Measurements from ENCODE around the gene MAP7D1. TPM values are rescaled to one million over a fixed set of nuclear protein-coding genes. Genes with fewer than 3 reads are reported as not detected.
"Not testable (repeated sequence)": the region's sequence is repeated elsewhere in the genome, so short reads cannot be mapped to it uniquely, and the experiment has no call there.

MAP7D1 gene
- total and polyA plus RNA-seq, 4 experiments from 2014 or later = 4.1 to 222 (median 145) TPM

DNA sequence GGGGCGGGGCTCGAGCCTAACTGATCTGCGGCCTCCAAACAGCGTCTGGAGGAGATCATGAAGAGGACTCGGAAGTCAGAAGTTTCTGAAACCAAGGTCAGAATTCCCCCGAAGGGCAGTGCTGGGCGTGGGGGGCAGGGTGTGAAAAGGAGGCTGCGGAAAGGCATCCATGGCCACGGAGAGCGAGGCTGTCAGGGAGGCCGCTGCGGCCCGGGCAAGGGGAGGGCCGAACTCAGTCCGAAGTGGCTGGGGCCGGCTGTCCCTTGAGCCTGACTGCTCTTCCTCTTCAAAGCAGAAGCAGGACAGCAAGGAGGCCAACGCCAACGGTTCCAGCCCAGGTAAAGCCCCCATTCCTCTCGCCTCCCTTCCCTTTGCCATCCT, 23.2 kb downstream of the MAP7D1 start:
- POLR2A ChIA-PET (ENCODE audit: partially characterized antibody) = interaction anchor here (0.7 to 2.1 kb wide), 5 partner anchors 9 to 37 kb away, joined by 3 to 8 read pairs (median 3); partner anchors contain the start of gene TRAPPC3

DNA sequence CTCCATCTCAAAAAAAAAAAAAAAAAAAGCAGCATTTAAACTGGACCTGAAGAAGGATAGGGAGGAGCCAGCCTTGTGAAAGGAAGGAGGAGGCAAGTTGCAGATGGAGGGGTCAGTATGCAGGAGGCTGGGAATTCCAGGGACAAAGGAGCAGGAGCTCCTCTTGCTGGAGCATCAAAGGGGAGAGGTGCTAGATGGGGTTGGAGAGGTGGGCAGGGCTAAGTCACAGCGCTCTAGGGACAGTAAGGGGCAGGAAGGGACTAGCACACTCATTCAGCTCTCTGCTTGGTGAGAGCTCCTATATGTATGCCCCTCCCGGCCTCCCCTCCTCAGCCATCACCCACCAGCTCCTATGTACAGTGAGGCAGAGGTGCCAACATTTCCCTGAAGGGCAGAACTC, 26.8 kb downstream of the MAP7D1 start:
- ChIA-PET CTCF (ENCODE audit: partially characterized antibody) (interaction anchor here (1.3 to 11.5 kb wide), 4 partner anchors 17 to 103 kb away, joined by 5 to 348 read pairs (median 12); partner anchors contain the start of genes MAP7D1 and TRAPPC3), POLR2A (ENCODE audit: partially characterized antibody) (interaction anchor here (0.5 to 9.2 kb wide), 7 partner anchors 11 to 42 kb away, joined by 4 to 244 read pairs (median 9); partner anchors contain the start of genes MAP7D1, THRAP3 and TRAPPC3)
- no peak for DNase-seq
- Mint-ChIP-seq H3K27me3 (no peaks in the 10 kb centered on the region), H3K4me3 (no peak overlapping the region), H3K36me3 (peaks cover 13 to 23% of the 10 kb centered on the region in 2 donors), H3K4me1 (peaks cover 4 to 6% (median 5%) of the 10 kb centered on the region in 4 donors), H3K9me3 (peaks cover 0 to 1% (median 0%) of the 10 kb centered on the region in 8 donors), H3K27ac (peak overlapping the region in 5 of 7 donors; percentile 32 to 86 (median 72))
- Histone ChIP-seq H3K36me3 (ENCODE audit: insufficient read depth, low read length) (peaks cover 28% of the 10 kb centered on the region), H3K4me1 (ENCODE audit: insufficient read depth, low read length) (peaks cover under 1% of the 10 kb centered on the region), H3K4me3 (ENCODE audit: low read length in 2 of 2) (no peak overlapping the region), H3K27me3 (ENCODE audit: insufficient read depth, low read length) (no peaks in the 10 kb centered on the region), H3K27ac (ENCODE audit: low read depth, low read length) (no peak overlapping the region), H3K9me3 (ENCODE audit: control insufficient read depth in 1 of 2, low read length in 2 of 2) (no peaks in the 10 kb centered on the region)
- intact Hi-C loops (cut with micrococcal nuclease) = no loop called here

More for the DNA sequence above, 23.2 kb downstream of the MAP7D1 start:
- peaks cover 0 to 4% (median 2%) of the 10 kb centered on the region in 4 donors for H3K4me1 Mint-ChIP-seq
- H3K36me3 Mint-ChIP-seq = peaks cover 16 to 44% of the 10 kb centered on the region in 2 donors
- no peak for DNase-seq
- H3K9me3 ChIP-seq (ENCODE audit: control insufficient read depth in 1 of 2, low read length in 2 of 2) = no peaks in the 10 kb centered on the region
- H3K36me3 ChIP-seq (ENCODE audit: insufficient read depth, low read length) = peaks cover 58% of the 10 kb centered on the region
- H3K27me3 ChIP-seq (ENCODE audit: insufficient read depth, low read length) = no peaks in the 10 kb centered on the region
- no peak overlapping the region for H3K4me3 Mint-ChIP-seq
- H3K4me3 ChIP-seq (ENCODE audit: low read length in 2 of 2) = no peak overlapping the region
- H3K9me3 Mint-ChIP-seq = peaks cover 0 to 1% (median 0%) of the 10 kb centered on the region in 8 donors
- intact Hi-C loops (cut with micrococcal nuclease) = no loop called here
- no peaks in the 10 kb centered on the region for H3K4me1 ChIP-seq (ENCODE audit: insufficient read depth, low read length)
- CTCF ChIA-PET (ENCODE audit: partially characterized antibody) = interaction anchor here (1.3 kb wide), 1 partner anchor 8 kb away, joined by 3 read pairs; no protein-coding TSS in a partner anchor
- H3K27ac ChIP-seq (ENCODE audit: low read depth, low read length) = no peak overlapping the region
- no peaks in the 10 kb centered on the region for H3K27me3 Mint-ChIP-seq
- H3K27ac Mint-ChIP-seq = peak overlapping the region in 1 of 7 donors; percentile 41

DNA sequence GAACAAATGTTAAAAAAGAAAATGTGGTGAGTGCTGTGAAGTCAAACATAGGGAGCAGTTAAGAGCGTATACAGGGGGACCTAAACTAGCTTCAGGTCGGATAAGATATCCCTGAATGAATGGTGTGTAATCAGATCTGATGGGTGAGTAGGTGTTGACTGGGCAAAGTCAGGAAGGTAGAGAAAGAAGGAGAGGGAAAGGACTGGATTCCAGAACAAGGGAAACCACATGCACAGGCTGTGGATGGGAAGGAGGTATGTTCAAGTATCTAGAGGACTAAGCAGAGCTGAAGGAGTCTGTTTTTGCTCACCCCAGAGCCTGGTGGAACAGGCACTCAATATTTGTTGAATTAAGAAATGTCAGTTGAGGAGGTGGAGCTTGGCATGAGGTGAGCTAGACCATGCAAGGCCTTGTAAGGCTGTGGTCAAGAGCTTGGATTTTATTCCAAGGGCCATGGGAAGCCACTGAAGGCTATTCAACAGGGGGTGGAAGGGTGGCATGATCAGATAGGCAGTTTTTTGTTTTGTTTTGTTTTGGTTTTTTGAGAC, 27.4 kb downstream of the MAP7D1 start:
- POLR2A ChIA-PET (ENCODE audit: partially characterized antibody) = interaction anchor here (0.5 to 9.2 kb wide), 7 partner anchors 12 to 41 kb away, joined by 4 to 244 read pairs (median 9); partner anchors contain the start of genes MAP7D1, THRAP3 and TRAPPC3

DNA sequence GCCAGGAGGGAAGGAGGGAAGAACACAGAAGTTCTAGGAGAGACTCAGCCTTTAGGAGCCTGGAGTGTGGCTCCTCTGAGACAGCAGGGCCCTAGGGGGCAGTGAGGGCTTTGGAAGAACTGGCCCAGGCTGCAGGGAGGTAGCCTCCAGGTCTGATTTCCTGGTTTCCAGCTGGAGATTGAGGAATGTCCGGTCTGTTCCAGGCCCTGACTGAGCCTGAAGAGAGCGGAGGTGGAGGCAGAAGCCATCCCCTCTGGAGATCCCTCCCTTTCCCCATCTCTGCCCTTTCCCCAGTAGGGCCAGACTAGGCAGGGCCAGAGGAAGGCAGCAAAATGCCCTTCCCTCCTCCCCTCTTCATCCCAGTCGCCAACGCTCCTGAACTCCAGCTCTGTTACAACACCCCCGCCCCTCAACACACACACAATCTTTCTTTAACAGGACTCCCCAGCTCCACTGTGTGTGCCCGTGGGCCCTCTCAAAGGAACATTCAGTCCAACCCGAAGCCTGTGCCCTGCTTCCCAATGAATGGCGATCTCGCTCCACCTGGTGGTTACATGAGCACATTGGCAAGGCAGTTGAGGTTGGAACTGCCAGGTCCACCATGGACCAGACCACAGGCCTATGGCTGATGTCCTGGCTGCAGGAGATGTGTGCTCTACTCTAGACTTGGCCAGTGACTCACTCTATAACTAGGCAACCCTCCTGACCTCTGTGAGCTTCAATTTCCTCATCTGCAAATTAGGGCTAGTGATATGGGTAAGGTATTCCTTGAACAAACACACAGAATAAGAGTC, 32.0 kb downstream of the MAP7D1 start:
- intact Hi-C loops (cut with micrococcal nuclease) = loop anchor here (1.0 to 2.0 kb wide), 6 partner anchors 36 to 233 kb away; partner anchors contain the start of genes ADPRS, THRAP3 and TRAPPC3
- Histone ChIP-seq H3K4me3 (ENCODE audit: low read length in 2 of 2) (no peak overlapping the region), H3K27me3 (ENCODE audit: insufficient read depth, low read length) (no peaks in the 10 kb centered on the region), H3K9me3 (ENCODE audit: control insufficient read depth in 1 of 2, low read length in 2 of 2) (no peaks in the 10 kb centered on the region), H3K27ac (ENCODE audit: low read depth, low read length) (no peak overlapping the region), H3K36me3 (ENCODE audit: insufficient read depth, low read length) (no peaks in the 10 kb centered on the region), H3K4me1 (ENCODE audit: insufficient read depth, low read length) (peaks cover 5% of the 10 kb centered on the region)
- H3K36me3 Mint-ChIP-seq = no peaks in the 10 kb centered on the region
- DNase-seq = peak; percentile 80 to 87 (median 83)
- ChIA-PET POLR2A (ENCODE audit: partially characterized antibody) (interaction anchor here (0.9 to 9.2 kb wide), 9 partner anchors 8 to 99 kb away, joined by 3 to 244 read pairs (median 6); partner anchors contain the start of genes MAP7D1, THRAP3 and TRAPPC3), CTCF (ENCODE audit: partially characterized antibody) (interaction anchor here (0.6 to 11.5 kb wide), 35 partner anchors 8 to 209 kb away, joined by 3 to 348 read pairs (median 4); partner anchors contain the start of genes LSM10, MAP7D1, THRAP3 and TRAPPC3)
- H3K27ac Mint-ChIP-seq = peak overlapping the region; percentile 52 to 92 (median 87)
- no peaks in the 10 kb centered on the region for H3K9me3 Mint-ChIP-seq
- H3K27me3 Mint-ChIP-seq = no peaks in the 10 kb centered on the region
- H3K4me3 Mint-ChIP-seq = no peak overlapping the region
- H3K4me1 Mint-ChIP-seq = peaks cover 8 to 11% (median 10%) of the 10 kb centered on the region in 4 donors

More for the DNA sequence above, 27.4 kb downstream of the MAP7D1 start:
- no peaks in the 10 kb centered on the region for H3K9me3 ChIP-seq (ENCODE audit: control insufficient read depth in 1 of 2, low read length in 2 of 2)
- CTCF ChIA-PET (ENCODE audit: partially characterized antibody) = interaction anchor here (0.6 to 11.5 kb wide), 5 partner anchors 9 to 102 kb away, joined by 3 to 348 read pairs (median 6); partner anchors contain the start of genes MAP7D1 and TRAPPC3
- no peak for DNase-seq
- no peaks in the 10 kb centered on the region for H3K27me3 ChIP-seq (ENCODE audit: insufficient read depth, low read length)
- H3K4me3 ChIP-seq (ENCODE audit: low read length in 2 of 2) = no peak overlapping the region
- Mint-ChIP-seq H3K9me3 (peaks cover 0 to 1% (median 0%) of the 10 kb centered on the region in 8 donors), H3K4me3 (no peak overlapping the region), H3K4me1 (peaks cover 8 to 11% (median 10%) of the 10 kb centered on the region in 4 donors), H3K27me3 (no peaks in the 10 kb centered on the region), H3K36me3 (peaks cover 13 to 23% of the 10 kb centered on the region in 2 donors), H3K27ac (peak overlapping the region in 4 of 7 donors; percentile 53 to 86 (median 74))
- peaks cover 5% of the 10 kb centered on the region for H3K4me1 ChIP-seq (ENCODE audit: insufficient read depth, low read length)
- H3K27ac ChIP-seq (ENCODE audit: low read depth, low read length) = no peak overlapping the region
- intact Hi-C loops (cut with micrococcal nuclease) = no loop called here
- peaks cover 24% of the 10 kb centered on the region for H3K36me3 ChIP-seq (ENCODE audit: insufficient read depth, low read length)

DNA sequence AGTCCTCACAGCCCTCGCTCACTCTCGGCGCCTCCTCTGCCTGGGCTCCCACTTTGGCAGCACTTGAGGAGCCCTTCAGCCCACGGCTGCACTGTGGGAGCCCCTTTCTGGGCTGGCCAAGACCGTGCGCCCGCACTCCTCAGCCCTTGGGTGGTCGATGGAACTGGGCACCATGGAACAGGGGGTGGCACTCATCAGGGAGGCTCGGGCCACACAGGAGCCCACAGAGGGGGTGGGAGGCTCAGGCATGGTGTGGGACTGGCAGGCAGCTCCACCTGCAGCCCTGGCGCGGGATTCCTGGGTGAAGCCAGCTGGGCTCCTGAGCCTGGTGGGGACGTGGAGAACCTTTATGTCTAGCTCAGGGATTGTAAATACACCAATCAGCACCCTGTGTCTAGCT, 40.8 kb downstream of the MAP7D1 start:
- H3K4me1 ChIP-seq (ENCODE audit: insufficient read depth, low read length); H3K27me3 ChIP-seq (ENCODE audit: insufficient read depth, low read length); H3K4me1 Mint-ChIP-seq; H3K4me3 ChIP-seq (ENCODE audit: low read length in 2 of 2); H3K4me3 Mint-ChIP-seq; H3K36me3 ChIP-seq (ENCODE audit: insufficient read depth, low read length); DNase-seq; H3K27me3 Mint-ChIP-seq; H3K9me3 ChIP-seq (ENCODE audit: control insufficient read depth in 1 of 2, low read length in 2 of 2); intact Hi-C loops (cut with micrococcal nuclease); H3K36me3 Mint-ChIP-seq; H3K27ac ChIP-seq (ENCODE audit: low read depth, low read length); H3K9me3 Mint-ChIP-seq; H3K27ac Mint-ChIP-seq: not testable (repeated sequence)
- ChIA-PET CTCF (ENCODE audit: partially characterized antibody) (interaction anchor here (1.1 to 1.2 kb wide), 2 partner anchors 9 to 174 kb away, joined by 3 read pairs; no protein-coding TSS in a partner anchor), POLR2A (ENCODE audit: partially characterized antibody) (interaction anchor here (2.5 kb wide), 1 partner anchor 47 kb away, joined by 6 read pairs; the partner anchor contains the start of gene TRAPPC3)

DNA sequence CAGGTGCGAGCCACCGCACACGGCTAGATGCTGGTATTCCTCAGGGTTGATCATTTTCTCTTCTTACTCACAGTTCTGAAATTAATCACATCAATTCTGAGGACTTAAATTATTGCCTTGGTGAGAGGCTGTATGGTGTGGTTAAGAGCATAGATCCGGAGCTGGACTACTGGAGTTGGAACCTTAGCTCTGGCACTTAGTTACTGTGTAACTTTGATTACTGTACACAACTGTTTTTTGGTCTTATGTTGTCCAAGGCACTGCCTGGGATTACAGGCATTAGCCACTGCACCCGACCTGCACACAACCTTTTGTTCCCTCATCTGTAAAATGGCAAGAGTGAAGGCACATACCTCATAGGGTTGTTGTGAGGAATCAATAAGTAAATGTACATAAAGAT, 42.7 kb downstream of the MAP7D1 start:
- no peaks in the 10 kb centered on the region for H3K4me1 ChIP-seq (ENCODE audit: insufficient read depth, low read length)
- H3K9me3 ChIP-seq (ENCODE audit: control insufficient read depth in 1 of 2, low read length in 2 of 2) = no peaks in the 10 kb centered on the region
- H3K36me3 Mint-ChIP-seq = peaks cover 0 to 2% of the 10 kb centered on the region in 2 donors
- DNase-seq = no peak
- no peak overlapping the region for H3K4me3 Mint-ChIP-seq
- H3K27me3 ChIP-seq (ENCODE audit: insufficient read depth, low read length) = no peaks in the 10 kb centered on the region
- H3K9me3 Mint-ChIP-seq = no peaks in the 10 kb centered on the region
- ChIA-PET CTCF (ENCODE audit: partially characterized antibody) (no interaction called here), POLR2A (ENCODE audit: partially characterized antibody) (no interaction called here)
- no peak overlapping the region for H3K27ac ChIP-seq (ENCODE audit: low read depth, low read length)
- peak overlapping the region in 1 of 7 donors; percentile 8 for H3K27ac Mint-ChIP-seq
- no peaks in the 10 kb centered on the region for H3K36me3 ChIP-seq (ENCODE audit: insufficient read depth, low read length)
- H3K4me1 Mint-ChIP-seq = peaks cover 0 to 5% (median 0%) of the 10 kb centered on the region in 4 donors
- peaks cover 0 to 2% of the 10 kb centered on the region in 2 donors for H3K27me3 Mint-ChIP-seq
- H3K4me3 ChIP-seq (ENCODE audit: low read length in 2 of 2) = no peak overlapping the region
- intact Hi-C loops (cut with micrococcal nuclease) = no loop called here

Data from CD4-positive, alpha-beta memory T cell (primary cell).